HG03558 (cell line): Measurements from ENCODE around the gene WDR81.
"Not testable (repeated sequence)": the region's sequence is repeated elsewhere in the genome, so short reads cannot be mapped to it uniquely, and the experiment has no call there.

Experiments used
- ATAC-seq: cut with Tn5 transposase; IDR thresholded peaks from one replicate; pipeline ENCODE4 v1.9.1; 2021; ENCODE audit warnings: moderate number of reproducible peaks; ENCODE audit not compliant: unreplicated experiment; ENCODE audit errors: extremely low read depth

Gene WDR81

GRCh38 chr17:1712271-1712670 lies 12.2 kb upstream of the WDR81 start:
- no peak for ATAC-seq

- no peak for ATAC-seq
Observed at GRCh38 chr17:1713160-1713877, 11.2 kb upstream of the WDR81 start.

- ATAC-seq: no peak
Observed at GRCh38 chr17:1713878-1714426, 10.6 kb upstream of the WDR81 start.

- ATAC-seq: no peak
Observed at GRCh38 chr17:1714427-1714979, 10.0 kb upstream of the WDR81 start.

GRCh38 chr17:1714980-1715802 lies 9.3 kb upstream of the WDR81 start:
- no peak for ATAC-seq

GRCh38 chr17:1715803-1716075 lies 8.8 kb upstream of the WDR81 start:
- no peak for ATAC-seq

- peak; percentile 69 for ATAC-seq
Observed at GRCh38 chr17:1716076-1716911, 8.2 kb upstream of the WDR81 start.

- ATAC-seq: no peak
Observed at GRCh38 chr17:1716912-1717695, 7.4 kb upstream of the WDR81 start.

- ATAC-seq: no peak
Observed at GRCh38 chr17:1718362-1719165, 5.9 kb upstream of the WDR81 start.

GRCh38 chr17:1720856-1721386 lies 3.6 kb upstream of the WDR81 start:
- no peak for ATAC-seq

GRCh38 chr17:1722022-1722421 lies 2.5 kb upstream of the WDR81 start:
- ATAC-seq: not testable (repeated sequence)

- no peak for ATAC-seq
Observed at GRCh38 chr17:1724869-1725641, 551 bp downstream of the WDR81 start.

GRCh38 chr17:1725642-1726511 lies 1.4 kb downstream of the WDR81 start:
- no peak for ATAC-seq

- no peak for ATAC-seq
Observed at GRCh38 chr17:1726626-1727257, 2.2 kb downstream of the WDR81 start.

GRCh38 chr17:1727258-1727789 lies 2.8 kb downstream of the WDR81 start:
- ATAC-seq: no peak
